ENCODE measurements around the gene MLST8.

The MLST8 gene

GRCh38 chr16:2223942-2224486 lies 18.8 kb downstream of the MLST8 start:
- DNase-seq (ENCODE audit: extremely low read depth, low read depth): no peak

GRCh38 chr16:2226245-2226793 lies 21.1 kb downstream of the MLST8 start:
- TF ChIP-seq, protein P1, sequence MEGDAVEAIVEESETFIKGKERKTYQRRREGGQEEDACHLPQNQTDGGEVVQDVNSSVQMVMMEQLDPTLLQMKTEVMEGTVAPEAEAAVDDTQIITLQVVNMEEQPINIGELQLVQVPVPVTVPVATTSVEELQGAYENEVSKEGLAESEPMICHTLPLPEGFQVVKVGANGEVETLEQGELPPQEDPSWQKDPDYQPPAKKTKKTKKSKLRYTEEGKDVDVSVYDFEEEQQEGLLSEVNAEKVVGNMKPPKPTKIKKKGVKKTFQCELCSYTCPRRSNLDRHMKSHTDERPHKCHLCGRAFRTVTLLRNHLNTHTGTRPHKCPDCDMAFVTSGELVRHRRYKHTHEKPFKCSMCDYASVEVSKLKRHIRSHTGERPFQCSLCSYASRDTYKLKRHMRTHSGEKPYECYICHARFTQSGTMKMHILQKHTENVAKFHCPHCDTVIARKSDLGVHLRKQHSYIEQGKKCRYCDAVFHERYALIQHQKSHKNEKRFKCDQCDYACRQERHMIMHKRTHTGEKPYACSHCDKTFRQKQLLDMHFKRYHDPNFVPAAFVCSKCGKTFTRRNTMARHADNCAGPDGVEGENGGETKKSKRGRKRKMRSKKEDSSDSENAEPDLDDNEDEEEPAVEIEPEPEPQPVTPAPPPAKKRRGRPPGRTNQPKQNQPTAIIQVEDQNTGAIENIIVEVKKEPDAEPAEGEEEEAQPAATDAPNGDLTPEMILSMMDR (IDR thresholded peaks at IDR 0.05; ENCODE audit: low read depth, low read length, missing control alignments): no peak
- no peak for DNase-seq (ENCODE audit: extremely low read depth, low read depth)
- no peak overlapping the region for H3K4me3 ChIP-seq (replicated peaks; ENCODE audit: low read depth, low read length)

More at GRCh38 chr16:2223942-2224486, 18.8 kb downstream of the MLST8 start:
- TF ChIP-seq, protein P1 (IDR thresholded peaks at IDR 0.05; ENCODE audit: low read depth, low read length, missing control alignments): peak; percentile 21
- peak overlapping the region; percentile 92 for H3K4me3 ChIP-seq (replicated peaks; ENCODE audit: low read depth, low read length)

- TF ChIP-seq, protein P1 (IDR thresholded peaks at IDR 0.05; ENCODE audit: low read depth, low read length, missing control alignments): no peak
- no peak overlapping the region for H3K4me3 ChIP-seq (replicated peaks; ENCODE audit: low read depth, low read length)
- DNase-seq (ENCODE audit: extremely low read depth, low read depth): no peak
These were observed 21.7 kb downstream of the MLST8 start for GRCh38 chr16:2226918-2227317.

DNA sequence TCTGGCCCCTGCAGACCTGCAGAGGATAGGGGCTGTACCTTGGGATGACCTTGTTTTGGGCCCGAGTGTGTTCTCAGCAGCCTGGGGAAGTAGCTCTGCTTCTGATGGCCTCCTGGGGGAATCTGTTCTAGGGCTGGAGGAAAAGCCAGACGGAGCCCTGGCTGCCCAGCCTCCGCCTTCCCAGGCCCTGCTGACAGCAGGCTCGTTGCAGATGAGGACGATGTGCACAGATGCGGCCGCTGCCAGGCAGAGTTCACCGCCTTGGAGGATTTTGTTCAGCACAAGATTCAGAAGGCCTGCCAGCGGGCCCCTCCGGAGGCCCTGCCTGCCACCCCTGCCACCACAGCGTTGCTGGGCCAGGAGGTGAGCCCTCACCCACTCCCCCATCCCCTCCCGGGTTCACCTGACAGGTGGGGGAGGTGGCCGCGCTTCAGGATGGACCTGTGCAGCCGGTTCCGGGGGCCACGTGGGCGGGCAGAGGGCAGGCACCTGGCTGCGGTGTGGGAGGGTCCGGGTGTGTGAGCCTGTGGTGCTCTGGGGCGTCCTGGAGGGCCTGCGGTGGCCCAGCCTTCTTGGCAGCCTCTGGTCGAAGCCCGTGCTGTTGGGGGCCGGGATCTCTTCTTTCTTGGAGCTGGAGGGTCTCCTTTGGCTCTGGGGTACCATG lies 23.0 kb downstream of the MLST8 start:
- H3K4me3 ChIP-seq (replicated peaks; ENCODE audit: low read depth, low read length): no peak overlapping the region
- no peak for DNase-seq (ENCODE audit: extremely low read depth, low read depth)
- TF ChIP-seq, protein P1 (IDR thresholded peaks at IDR 0.05; ENCODE audit: low read depth, low read length, missing control alignments): no peak

GRCh38 chr16:2229091-2229490 lies 23.8 kb downstream of the MLST8 start:
- no peak for DNase-seq (ENCODE audit: extremely low read depth, low read depth)
- TF ChIP-seq, protein P1 (IDR thresholded peaks at IDR 0.05; ENCODE audit: low read depth, low read length, missing control alignments): no peak

GRCh38 chr16:2229632-2230250 lies 24.5 kb downstream of the MLST8 start:
- DNase-seq (ENCODE audit: extremely low read depth, low read depth): no peak
- TF ChIP-seq, protein P1 (IDR thresholded peaks at IDR 0.05; ENCODE audit: low read depth, low read length, missing control alignments): no peak

More at GRCh38 chr16:2229091-2229490, 23.8 kb downstream of the MLST8 start:
- H3K4me3 ChIP-seq (replicated peaks; ENCODE audit: low read depth, low read length): no peak overlapping the region

More at GRCh38 chr16:2229632-2230250, 24.5 kb downstream of the MLST8 start:
- no peak overlapping the region for H3K4me3 ChIP-seq (replicated peaks; ENCODE audit: low read depth, low read length)

Measured in HFF-Myc (cell line).